GM12864 (cell line): ENCODE results near the gene LDLRAD4.
"Not testable (repeated sequence)": the region's sequence is repeated elsewhere in the genome, so short reads cannot be mapped to it uniquely, and the experiment has no call there.

Experiments
- DNase-seq: peaks from one replicate; pipeline ENCODE4 v3.0.0-alpha.2; 2011; ENCODE audit warnings: low read depth
- H3K4me3 ChIP-seq: 2 replicates; pipeline ENCODE4 v1.5.1; 2011; ENCODE audit warnings: mild to moderate bottlenecking, low read depth, low read length, control low read depth
- TF ChIP-seq, protein P1 (sequence below): IDR thresholded peaks from 2 replicates; pipeline ENCODE4 v1.5.1; 2011; ENCODE audit warnings: low read depth, mild to moderate bottlenecking, moderate library complexity, low read length, control low read depth, inconsistent platforms; ENCODE audit errors: missing control alignments

The LDLRAD4 gene

DNA sequence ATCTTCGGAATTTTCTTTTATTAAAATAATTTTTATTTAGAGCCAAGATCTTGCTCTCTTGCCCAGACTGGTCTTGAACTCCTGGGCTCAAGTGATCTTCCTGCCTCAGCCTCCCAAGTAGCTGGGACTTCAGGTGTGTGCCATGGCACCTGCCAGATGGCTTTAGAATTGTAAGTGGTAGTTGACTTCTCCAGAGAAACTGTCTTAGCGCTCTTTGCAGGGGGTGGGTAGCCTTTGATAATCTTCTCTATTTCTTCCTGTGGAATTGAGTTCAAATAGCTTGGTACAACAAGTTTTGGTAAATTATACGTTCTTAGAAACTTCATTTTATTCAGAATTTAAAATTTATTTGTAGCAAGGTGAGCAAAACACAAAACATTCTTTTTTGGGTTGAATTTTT lies 113.3 kb downstream of the LDLRAD4 start:
- TF ChIP-seq, protein P1, sequence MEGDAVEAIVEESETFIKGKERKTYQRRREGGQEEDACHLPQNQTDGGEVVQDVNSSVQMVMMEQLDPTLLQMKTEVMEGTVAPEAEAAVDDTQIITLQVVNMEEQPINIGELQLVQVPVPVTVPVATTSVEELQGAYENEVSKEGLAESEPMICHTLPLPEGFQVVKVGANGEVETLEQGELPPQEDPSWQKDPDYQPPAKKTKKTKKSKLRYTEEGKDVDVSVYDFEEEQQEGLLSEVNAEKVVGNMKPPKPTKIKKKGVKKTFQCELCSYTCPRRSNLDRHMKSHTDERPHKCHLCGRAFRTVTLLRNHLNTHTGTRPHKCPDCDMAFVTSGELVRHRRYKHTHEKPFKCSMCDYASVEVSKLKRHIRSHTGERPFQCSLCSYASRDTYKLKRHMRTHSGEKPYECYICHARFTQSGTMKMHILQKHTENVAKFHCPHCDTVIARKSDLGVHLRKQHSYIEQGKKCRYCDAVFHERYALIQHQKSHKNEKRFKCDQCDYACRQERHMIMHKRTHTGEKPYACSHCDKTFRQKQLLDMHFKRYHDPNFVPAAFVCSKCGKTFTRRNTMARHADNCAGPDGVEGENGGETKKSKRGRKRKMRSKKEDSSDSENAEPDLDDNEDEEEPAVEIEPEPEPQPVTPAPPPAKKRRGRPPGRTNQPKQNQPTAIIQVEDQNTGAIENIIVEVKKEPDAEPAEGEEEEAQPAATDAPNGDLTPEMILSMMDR, result no peak
- H3K4me3 ChIP-seq, result no peak overlapping the region
- no peak for DNase-seq

- TF ChIP-seq, protein P1, result no peak
- DNase-seq, result no peak
- no peak overlapping the region for H3K4me3 ChIP-seq
Measured at GRCh38 chr18:13332874-13333273, 114.3 kb downstream of the LDLRAD4 start.

- TF ChIP-seq, protein P1, result no peak
- H3K4me3 ChIP-seq, result no peak overlapping the region
- no peak for DNase-seq
Measured at GRCh38 chr18:13335903-13336302, 117.3 kb downstream of the LDLRAD4 start.

DNA sequence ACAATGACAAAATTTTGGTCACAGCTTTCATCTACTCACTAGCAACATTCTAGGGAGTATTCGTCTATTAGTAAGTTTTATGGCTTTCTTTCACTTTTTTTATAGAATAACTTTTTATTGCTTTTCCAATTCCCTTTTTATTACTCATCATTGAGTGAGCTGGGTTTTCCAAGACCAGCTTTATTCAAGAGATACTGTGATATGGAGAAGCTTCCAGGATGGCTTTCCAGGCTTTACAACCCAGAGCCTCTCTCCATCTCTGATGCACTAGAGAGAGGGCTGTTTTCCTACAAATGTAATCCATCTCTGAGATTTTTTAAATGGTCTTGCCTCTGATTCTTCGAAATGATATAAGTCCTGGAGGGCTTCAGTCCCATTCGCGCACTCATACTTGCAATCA lies 118.3 kb downstream of the LDLRAD4 start:
- DNase-seq, result no peak
- TF ChIP-seq, protein P1, result no peak
- no peak overlapping the region for H3K4me3 ChIP-seq

- DNase-seq, result no peak
- H3K4me3 ChIP-seq, result no peak overlapping the region
- TF ChIP-seq, protein P1, result no peak
Measured at GRCh38 chr18:13337369-13337768, 118.8 kb downstream of the LDLRAD4 start.

DNA sequence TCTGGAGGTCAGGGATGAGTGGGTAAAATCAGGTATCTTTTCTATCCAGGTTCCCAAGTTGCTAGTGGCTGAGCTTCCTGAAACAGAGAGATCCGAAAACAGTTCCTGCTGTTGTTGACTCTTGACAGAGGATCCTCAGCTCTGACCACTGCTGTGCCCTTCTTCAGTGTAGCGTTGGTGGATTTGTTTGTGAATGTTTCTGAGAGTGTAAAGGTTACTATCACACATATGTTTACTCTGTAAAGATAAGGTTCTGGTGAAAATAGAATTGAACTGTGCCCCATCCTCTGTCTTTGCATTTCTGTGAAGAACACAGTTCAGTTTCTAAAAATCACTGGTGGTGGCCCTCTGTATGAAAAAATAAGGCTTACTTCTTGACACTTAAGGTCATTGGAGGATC lies 119.8 kb downstream of the LDLRAD4 start:
- no peak for DNase-seq
- H3K4me3 ChIP-seq, result no peak overlapping the region
- TF ChIP-seq, protein P1, result no peak

DNA sequence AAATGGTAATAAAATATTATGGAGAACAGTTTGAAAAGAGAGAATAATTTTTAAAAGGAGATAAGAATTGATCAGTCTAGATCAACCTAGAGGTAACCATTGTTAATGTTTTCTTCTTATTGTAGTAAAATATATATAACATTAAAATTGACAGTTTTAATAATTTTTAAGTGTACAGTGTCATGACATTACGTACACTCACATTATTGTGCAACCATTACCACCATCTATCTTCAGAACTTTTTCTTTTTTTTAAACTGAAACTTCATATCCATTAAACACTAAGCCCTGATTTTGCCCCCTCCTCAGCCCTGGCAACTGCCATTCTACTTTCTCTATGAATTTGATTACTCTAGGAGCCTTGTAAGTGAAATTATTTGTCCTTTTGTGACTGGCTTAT lies 121.1 kb downstream of the LDLRAD4 start:
- no peak for DNase-seq
- no peak overlapping the region for H3K4me3 ChIP-seq
- TF ChIP-seq, protein P1, result no peak

DNA sequence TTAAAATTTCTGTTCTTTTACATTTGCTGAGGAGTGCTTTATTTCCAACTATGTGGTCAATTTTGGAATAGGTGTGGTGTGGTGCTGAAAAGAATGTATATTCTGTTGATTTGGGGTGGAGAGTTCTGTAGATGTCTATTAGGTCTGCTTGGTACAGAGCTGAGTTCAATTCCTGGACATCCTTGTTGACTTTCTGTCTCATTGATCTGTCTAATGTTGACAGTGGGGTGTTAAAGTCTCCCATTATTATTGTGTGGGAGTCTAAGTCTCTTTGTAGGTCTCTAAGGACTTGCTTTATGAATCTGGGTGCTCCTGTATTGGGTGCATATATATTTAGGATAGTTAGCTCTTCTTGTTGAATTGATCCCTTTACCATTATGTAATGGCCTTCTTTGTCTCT lies 127.9 kb downstream of the LDLRAD4 start:
- DNase-seq, H3K4me3 ChIP-seq: not testable (repeated sequence)
